D341Med (cell line): ENCODE results near the gene CACNA1E.

Source experiments
- DNase-seq: peaks from one replicate; pipeline ENCODE4 v3.0.0; 2012; ENCODE audit warnings: low spot score

CACNA1E gene

GRCh38 chr1:181485287-181486097, 2.2 kb downstream of the CACNA1E start:
- DNase-seq, result no peak

GRCh38 chr1:181486098-181486420, 2.7 kb downstream of the CACNA1E start:
- no peak for DNase-seq

GRCh38 chr1:181488866-181489265, 5.5 kb downstream of the CACNA1E start:
- no peak for DNase-seq

GRCh38 chr1:181490276-181490675, 7.0 kb downstream of the CACNA1E start:
- peak; percentile 74 for DNase-seq

- DNase-seq, result no peak
Measured at GRCh38 chr1:181490740-181491712, 7.7 kb downstream of the CACNA1E start.

- DNase-seq, result no peak
Measured at GRCh38 chr1:181493166-181493565, 9.8 kb downstream of the CACNA1E start.

- no peak for DNase-seq
Measured at GRCh38 chr1:181493885-181494284, 10.6 kb downstream of the CACNA1E start.

GRCh38 chr1:181496759-181497158, 13.4 kb downstream of the CACNA1E start:
- DNase-seq, result no peak

- no peak for DNase-seq
Measured at GRCh38 chr1:181497870-181498269, 14.6 kb downstream of the CACNA1E start.

GRCh38 chr1:181499825-181500224, 16.5 kb downstream of the CACNA1E start:
- DNase-seq, result no peak

- DNase-seq, result no peak
Measured at GRCh38 chr1:181500636-181501035, 17.3 kb downstream of the CACNA1E start.

GRCh38 chr1:181501612-181502011, 18.3 kb downstream of the CACNA1E start:
- no peak for DNase-seq

GRCh38 chr1:181503171-181503810, 20.0 kb downstream of the CACNA1E start:
- peak; percentile 88 for DNase-seq

- DNase-seq, result peak; percentile 76
Measured at GRCh38 chr1:181504399-181504842, 21.1 kb downstream of the CACNA1E start.

GRCh38 chr1:181506563-181507353, 23.4 kb downstream of the CACNA1E start:
- no peak for DNase-seq

GRCh38 chr1:181508486-181509165, 25.3 kb downstream of the CACNA1E start:
- DNase-seq, result no peak

- DNase-seq, result no peak
Measured at GRCh38 chr1:181513786-181514297, 30.5 kb downstream of the CACNA1E start.

GRCh38 chr1:181514298-181515290, 31.3 kb downstream of the CACNA1E start:
- DNase-seq, result no peak

GRCh38 chr1:181516706-181517105, 33.4 kb downstream of the CACNA1E start:
- no peak for DNase-seq
